Stimulated activated CD4-positive, alpha-beta T cell treated with anti-CD3 and anti-CD28 coated beads, TNF-alpha, amount 100 ng/mL, for 48 hours (primary cell): Measurements from ENCODE around the gene LPAR1.
"Not testable (repeated sequence)": the region's sequence is repeated elsewhere in the genome, so short reads cannot be mapped to it uniquely, and the experiment has no call there.

Experiments
- DNase-seq, 3 donors: peaks; one replicate each; pipeline ENCODE4 v3.0.0-alpha.2; 2020; ENCODE audit warnings: low read depth in 3 of 3

Gene LPAR1

DNA sequence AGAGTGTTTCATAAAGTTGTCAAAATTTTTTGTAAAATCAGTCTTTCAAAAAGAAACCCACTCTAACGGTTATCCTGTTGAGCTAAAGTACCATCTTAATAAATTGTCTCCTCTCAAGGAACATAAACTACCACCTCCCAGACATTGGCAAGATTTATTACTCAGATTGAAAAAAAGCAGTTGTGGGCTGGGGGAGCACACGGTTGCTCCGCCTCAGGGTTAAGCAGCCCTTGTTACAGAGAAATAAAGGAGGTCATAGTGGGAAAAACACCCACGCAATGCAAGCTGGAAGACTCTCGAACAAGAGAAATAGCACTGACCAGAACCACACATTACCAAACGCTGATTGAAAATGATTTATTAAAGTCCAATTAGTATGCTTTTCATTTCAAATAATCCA lies 165.3 kb downstream of the LPAR1 start:
- DNase-seq = no peak

DNA sequence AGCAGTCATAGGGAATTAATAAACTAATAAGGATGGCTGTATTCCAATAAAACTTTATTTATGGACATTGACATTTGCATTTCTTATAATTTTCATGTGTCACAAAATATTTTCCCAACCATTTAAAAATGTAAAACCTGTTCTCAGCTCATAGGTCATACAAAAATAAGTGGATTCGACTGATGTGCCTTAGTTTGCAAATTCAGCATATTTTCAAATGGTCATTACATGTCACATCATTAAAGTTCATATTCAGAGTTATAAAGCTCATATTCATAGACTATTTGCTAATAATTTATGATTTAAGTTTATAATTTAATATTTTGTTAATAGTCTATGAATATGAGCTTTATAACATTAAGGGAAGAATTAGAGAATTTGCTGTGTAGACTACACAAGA lies 166.5 kb downstream of the LPAR1 start:
- DNase-seq = no peak

DNA sequence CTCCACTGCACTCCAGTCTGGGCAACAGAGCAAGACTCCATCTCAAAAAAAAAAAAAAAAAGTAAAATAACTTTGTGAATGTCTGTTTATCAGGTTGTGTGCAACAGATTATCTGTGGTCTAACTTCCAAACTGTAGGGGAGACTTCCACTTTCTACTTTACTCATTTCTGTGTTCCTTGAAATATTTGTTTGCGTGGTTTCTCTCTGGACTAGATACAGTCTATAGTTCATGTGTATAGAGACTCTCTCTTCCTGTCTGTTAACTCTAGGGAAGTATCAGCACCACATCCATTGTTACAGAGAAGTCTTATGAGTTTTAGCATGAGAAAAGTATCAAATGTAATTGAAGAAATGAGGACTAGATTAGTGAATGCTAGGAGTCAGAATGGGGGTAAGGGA lies 168.3 kb downstream of the LPAR1 start:
- no peak for DNase-seq

DNA sequence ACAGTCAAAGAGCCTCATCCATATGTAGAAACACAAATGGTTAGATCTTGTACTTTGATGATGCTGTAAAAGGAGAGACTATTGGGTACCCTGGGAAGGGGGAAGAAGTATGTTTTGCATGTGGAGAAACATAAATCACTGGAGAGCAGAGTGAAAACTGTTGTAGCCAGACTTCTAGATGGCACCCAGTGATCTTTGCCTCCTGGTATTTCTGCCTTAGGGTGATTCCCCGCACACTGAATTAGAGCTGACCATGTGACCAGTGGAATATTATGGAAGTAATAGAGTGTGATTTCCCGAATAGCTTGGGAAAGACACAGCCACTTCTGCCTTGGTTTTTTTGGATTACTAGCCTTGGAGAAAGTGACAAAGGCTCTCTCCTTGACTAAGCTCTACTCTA lies 174.3 kb downstream of the LPAR1 start:
- DNase-seq = no peak

DNA sequence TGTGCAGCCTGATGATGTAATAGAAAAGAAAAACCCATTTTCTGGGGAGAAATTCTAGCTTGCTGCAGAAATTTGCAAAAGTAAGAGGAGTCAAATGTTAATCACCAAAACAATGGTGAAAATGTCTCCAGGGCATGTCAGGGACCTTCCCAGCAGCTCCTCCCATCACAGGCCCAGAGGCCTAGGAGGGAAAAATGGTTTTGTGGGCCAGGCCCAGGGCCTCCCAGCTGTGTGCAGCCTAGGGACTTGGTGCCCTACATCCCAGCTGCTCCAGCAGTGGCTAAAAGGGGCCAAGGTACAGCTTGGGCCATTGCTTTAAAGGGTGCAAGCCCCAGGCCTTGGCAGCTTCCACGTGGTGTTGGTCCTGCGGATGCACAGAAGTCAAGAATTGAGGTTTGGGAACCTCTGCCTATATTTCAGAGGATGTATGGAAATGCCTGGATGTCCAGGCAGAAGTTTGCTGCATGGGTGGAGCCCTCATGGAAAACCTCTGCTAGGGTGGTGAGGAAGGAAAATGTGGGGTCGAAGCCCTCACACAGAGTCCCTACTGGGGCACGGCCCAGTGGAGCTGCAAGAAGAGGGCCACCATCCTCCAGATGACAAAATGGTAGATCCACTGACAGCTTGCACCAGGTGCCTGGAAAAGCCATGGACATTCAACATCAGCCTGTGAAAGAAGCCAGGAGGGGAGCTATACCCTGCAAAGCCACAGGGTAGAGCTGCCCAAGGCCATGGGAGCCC lies 176.7 kb downstream of the LPAR1 start:
- DNase-seq = not testable (repeated sequence)

DNA sequence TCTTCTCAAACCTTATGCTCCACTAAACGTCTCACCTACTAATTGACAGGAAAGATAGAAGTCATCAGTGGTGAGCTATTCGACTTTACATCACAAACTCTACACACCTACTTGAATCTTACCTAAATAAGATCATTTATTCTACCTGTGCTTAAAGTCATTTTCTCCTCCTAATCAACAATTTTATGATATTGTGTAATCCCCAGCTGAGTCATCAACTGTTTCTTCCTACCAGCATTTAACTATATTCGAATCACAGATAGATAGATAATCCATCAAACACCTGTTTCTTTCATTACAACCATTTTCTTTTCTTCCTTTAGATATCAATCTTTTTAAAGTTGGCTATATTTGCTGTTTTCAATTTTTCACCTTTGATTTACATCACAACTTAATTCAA lies 181.5 kb downstream of the LPAR1 start:
- no peak for DNase-seq

DNA sequence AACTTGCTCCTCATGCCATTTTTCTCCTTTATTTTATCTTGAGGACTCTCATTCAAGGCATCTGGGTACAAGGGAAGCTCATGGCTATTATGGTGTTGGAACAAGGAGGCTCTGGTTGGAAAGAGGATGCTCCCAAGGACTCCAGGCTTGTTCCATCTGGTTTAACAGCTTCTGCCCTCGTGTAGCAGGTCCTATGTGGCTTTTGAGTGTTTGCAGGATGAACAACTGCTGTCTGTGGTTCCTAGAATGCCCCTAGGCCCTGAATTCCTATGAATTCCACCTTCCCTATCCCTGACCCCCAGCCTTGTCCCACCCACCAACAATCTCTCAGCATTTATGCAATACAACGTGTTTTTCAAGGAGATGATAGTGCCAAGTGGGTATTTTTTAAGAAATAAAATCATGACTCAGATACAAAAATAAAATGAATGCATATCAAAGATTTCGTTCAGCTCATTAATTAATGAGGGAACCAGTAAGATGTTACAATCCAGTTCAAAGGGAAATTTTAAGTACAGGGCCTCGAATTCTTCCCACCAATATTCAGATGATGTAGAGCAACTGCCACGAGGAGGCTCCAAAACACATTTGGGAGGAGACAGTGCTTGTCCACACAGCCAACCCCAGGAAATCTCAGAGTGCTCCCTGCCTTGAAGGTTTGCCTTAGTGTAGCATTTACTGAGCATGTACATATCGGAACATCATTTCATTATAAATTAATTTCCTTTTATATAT lies 187.7 kb downstream of the LPAR1 start:
- DNase-seq = no peak

DNA sequence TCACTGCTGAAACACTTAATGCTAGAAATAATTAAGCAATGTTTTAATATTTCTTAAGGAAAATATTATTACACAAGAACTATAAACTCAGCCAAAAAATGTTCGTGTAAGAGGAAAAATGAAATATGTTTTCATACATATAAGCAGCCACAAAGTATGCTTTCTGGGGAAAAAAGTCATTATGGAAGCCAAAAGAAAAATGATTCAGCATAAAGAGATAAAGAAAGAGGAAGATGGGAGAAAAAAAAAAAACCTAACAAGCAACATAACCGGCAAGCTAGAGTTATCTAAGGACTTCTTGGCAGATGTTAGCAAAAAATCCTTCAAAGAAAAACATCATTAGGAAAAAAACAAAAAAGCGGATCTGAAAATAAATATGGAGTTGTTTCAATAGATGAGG lies 190.6 kb downstream of the LPAR1 start:
- DNase-seq = no peak

DNA sequence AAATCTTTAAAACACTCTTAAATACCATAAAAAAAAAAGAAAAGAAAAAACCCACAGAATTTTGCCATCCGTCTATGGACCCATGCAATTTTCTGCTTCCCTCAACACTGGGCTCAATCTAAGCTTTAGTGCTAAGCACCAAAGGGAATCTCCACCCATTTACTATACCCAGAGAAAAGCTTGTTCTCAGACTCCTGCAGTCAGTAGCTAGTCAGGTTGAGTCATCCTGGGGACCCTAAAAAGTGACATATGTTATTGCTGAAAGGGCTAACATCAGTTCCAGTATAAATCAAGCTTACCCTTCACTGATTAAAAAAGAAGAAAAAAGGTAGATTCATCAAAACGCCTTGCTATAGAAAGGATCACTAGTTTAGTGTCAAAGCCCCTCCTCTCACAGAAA lies 192.1 kb downstream of the LPAR1 start:
- DNase-seq = no peak

DNA sequence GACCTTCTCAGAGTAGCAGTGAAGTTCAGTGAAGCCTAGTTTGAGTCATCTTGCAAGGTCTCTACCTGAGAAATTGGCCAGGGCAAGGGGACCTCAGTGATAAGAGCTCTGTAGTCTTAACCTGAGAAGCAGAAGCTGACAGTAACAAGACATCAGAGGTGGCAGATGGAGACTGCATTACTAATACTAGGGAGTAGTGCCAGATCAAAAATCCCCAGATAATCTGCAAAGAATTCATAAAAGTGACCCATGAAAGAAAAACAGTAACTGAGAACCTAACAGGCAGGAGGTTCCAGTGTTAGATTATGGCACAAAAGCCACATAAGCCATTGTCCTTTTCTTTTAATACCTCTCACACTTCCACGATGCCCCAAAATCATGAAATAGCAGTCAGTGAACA lies 194.1 kb downstream of the LPAR1 start:
- no peak for DNase-seq

DNA sequence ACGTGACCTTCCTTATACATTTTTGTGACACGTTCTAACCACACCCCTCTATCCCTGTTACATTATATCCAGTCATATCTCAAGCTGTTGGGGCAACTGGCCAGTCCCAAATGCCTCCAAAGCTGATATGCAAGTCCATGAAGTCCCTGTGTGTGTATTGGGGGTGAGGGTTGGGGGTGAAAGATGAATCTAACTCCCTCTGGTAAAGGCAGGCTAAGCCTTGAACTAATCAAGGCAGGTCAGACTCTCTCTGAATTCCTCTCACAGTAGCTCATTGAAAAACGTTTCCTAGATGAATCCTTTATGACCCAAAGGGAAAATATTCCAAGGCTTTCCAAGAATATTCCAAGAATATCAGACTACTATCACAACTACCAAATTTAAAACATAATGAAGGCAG lies 195.3 kb downstream of the LPAR1 start:
- no peak for DNase-seq

DNA sequence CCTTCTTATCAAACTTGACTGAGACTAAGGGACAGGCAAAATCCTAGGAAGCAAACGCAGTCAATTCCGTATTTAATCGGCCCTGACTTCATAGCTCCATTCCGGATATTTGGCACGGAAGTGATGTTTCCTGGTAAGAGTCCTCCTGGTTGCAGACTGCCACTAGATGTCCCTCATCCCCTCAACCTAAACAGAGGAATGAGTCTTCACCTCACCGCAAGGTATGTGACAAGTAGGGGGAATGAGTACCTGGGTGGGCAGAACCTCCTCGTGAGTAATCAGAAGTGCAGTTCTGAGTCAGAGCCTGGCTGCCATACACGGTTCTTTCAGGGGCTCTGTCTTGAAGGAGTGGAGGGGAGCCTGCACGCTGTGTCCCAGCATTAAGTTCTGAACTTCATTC lies 196.1 kb downstream of the LPAR1 start:
- DNase-seq = no peak

DNA sequence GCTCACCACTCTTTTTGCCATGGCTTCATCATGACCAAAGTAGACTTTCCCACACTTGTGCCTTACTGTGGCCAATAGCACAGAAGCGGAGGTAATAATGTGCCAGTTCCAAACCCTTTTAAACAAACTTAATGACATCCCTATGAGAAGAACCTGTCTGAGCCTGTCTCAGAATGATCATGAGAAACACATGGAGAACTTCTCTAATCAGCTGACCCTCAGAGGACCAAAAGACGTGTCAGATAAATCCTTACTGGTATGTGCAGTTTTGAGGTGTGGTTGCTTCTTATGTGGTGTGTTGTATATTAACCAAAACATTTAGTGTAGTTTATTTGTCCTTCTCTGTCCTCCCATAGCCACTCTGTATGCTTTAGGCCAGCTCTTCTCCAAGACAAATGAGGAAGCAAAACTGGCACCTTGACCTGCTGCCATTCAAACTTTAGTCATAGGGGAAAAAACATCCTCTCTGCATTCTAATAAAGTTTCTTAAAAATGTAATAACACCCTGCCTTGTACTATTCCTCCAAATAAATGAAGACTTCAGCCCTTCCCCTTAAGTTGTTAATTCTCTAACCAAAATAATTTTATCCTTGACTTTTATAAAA lies 200.8 kb downstream of the LPAR1 start:
- DNase-seq = no peak

DNA sequence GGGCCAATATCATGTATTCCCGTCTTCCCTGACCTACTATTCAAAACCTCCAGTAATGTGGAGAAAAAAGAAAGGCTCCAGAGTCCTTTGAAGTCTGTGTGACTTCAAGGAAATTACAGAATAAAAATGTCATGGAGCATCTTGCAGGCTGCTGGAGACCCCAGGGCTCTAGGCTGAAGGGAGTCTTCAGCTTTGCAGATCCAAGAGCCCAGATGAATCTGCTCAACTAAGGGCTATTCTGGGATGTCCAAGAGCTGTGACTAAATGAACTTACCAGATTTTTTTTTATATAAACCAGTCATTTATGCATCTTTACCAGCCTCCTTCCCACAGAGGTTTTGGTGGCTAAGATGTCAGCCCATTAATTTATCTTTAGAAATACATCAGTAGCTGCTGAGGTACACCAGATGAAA lies 202.4 kb downstream of the LPAR1 start:
- no peak for DNase-seq

DNA sequence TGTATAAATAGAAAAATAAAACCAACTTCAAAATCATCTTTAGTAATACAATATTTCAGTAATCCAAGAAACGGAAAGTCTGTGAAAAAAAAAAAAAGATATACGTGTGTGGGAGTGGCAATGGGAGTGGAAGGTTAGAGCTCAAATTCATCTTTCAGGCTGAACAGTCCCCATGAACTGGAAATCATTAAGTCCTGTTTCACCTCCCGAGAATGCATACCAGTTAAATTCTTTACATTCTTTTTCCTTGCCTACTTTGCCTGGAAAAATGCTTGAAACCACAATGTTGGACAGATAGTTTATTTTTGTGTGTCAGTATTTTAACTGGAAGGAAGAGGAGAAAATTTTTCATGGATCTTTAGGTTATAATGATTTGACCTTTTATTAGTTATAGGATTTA lies 202.9 kb downstream of the LPAR1 start:
- no peak for DNase-seq

DNA sequence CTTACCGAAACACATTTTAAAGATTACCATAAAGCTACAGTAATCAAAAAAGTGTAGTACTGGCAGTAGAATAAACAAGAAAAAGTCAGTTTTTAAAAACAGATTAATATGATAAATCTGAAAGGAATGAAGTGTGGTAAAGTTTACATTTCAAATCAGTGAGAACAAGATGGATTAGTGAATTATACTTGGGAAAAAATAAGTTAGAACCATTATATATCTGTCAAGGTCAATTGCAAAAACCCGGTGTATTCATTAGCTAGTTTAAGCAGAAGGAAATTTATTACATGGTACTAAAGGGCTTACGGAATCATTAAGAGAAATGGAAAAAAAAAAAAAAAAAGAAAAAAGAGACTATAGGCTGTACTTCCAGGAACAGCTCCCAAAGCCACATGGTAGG lies 205.3 kb downstream of the LPAR1 start:
- DNase-seq = no peak

DNA sequence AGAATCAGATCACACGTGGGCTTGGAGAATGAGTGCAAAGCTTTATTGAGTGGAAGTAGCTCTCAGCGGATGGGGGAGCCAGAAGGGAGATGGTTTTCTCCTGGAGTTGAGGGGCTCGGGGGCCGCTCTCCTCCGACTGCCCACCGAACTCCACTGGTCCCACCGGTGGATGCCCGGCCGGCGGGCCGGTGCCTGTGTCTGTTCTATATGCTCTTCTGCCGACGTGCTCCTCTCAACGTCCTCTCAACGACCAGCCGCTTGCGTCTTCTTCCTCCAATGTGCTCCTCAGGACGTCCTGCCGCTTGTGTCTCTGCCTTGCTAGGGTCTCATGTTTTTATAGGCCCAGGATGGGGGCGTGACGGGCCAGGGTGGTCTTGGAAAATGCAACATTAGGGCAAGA lies 207.8 kb downstream of the LPAR1 start:
- no peak for DNase-seq

DNA sequence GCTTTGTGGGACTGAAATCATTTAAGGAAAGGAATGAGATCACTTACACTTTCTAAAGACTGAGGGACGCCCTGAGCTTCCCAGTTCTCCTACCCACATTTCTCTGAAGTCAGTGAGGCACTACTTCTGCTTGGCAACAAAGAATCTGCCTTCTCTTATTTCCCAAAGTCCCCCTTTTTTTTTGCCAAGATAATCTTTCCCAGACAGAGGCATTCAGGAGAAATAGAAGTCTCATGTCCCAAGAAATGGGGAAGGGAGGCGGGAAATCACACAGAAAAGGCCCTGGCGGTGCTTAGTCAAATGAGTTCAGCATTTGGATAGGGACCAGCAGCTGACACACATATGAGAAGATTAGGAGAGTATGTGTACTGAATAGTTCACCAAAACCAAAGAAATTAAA lies 210.0 kb downstream of the LPAR1 start:
- no peak for DNase-seq

DNA sequence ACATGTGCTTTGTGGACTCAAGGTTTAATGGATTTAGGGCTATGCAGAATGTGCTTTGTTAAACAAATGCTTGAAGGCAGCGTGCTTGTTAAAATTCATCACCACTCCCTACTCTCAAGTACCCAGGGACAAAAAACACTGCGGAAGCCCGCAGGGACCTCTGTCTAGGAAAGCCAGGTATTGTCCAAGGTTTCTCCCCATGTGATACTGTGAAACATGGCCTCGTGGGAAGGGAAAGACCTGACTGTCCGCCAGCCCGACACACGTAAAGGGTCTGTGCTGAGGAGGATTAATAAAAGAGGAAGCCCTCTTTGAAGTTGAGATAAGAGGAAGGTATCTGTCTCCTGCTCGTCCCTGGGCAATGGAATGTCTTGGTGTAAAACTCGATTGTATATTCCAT lies 211.9 kb downstream of the LPAR1 start:
- not testable (repeated sequence) for DNase-seq

DNA sequence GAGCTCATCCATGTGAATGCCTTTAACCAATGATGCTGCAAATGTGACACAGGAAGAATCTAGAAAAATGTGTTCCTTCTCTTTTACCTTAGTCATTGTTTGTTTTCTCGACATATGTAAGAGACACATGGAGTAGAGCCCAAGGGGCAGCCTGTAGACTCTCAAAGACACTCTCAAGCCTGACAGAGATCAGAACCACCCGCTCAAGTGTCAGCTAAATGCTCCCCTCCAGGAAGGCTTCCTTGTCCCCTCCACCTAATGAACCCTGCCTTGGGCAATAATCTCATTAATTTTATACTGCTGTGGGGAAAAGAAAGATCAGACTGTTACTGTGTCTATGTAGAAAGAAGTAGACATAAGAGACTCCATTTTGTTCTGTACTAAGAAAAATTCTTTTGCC lies 212.3 kb downstream of the LPAR1 start:
- DNase-seq = no peak

DNA sequence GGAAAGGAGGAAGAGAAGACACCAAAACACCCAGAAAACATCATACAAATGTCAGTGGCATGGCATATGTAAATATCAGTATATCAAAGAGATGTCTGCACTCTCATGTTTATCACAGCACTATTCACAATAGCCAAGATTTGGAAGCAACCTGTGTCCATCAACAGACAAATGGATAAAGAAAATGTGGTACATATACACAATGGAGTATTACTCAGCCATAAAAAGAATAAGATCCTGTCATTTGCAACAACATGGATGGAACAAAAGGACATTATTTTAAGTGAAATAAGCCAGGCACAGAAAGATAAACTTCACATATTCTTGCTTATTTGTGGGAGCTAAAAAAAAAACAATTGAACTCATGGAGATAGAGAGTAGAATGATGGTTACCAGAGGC lies 213.1 kb downstream of the LPAR1 start:
- DNase-seq = not testable (repeated sequence)
